Activated T-helper 1 cell treated with anti-CD3 and anti-CD28 coated beads, Interleukin-12 subunit alpha, Interleukin-12 subunit beta, Interleukin-2, Interleukin-4 antibody, amounts not matched to agents 30 ng/mL and 10 ng/mL and 1 ng/mL, durations not matched to agents 14 hours and 24 hours and 36 hours (primary cell): Measurements from ENCODE around the gene TRPM8. TPM values are rescaled to one million over a fixed set of nuclear protein-coding genes. Genes with fewer than 3 reads are reported as not detected.
"Not testable (repeated sequence)": the region's sequence is repeated elsewhere in the genome, so short reads cannot be mapped to it uniquely, and the experiment has no call there.

Source experiments
- DNase-seq: peaks from one replicate; pipeline ENCODE4 v3.0.0; 2021; ENCODE audit warnings: low spot score
- H3K27ac Mint-ChIP-seq: one replicate; pipeline ENCODE4 v1.8.0; 2021; ENCODE audit warnings: mild to moderate bottlenecking, mixed read lengths
- H3K27me3 Mint-ChIP-seq: one replicate; pipeline ENCODE4 v1.8.0; 2022; ENCODE audit warnings: mild to moderate bottlenecking, moderate library complexity, mixed read lengths; ENCODE audit not compliant: insufficient read depth
- H3K36me3 Mint-ChIP-seq: one replicate; pipeline ENCODE4 v1.8.0; 2021; ENCODE audit warnings: low read depth, mixed read lengths
- H3K4me1 Mint-ChIP-seq: one replicate; pipeline ENCODE4 v1.8.0; 2021; ENCODE audit warnings: low read depth, mixed read lengths
- H3K4me3 Mint-ChIP-seq: one replicate; pipeline ENCODE4 v1.8.0; 2021; ENCODE audit warnings: mild to moderate bottlenecking, moderate library complexity, mixed read lengths
- H3K9me3 Mint-ChIP-seq: one replicate; pipeline ENCODE4 v1.8.0; 2021; ENCODE audit warnings: mixed read lengths
- intact Hi-C: fragments of 100-400 bp; cut with micrococcal nuclease; formaldehyde crosslinking; loops from one replicate; pipeline ENCODE4 v1.15.1; 2024
- total RNA-seq: library from RNA; stranded (reverse); gene quantifications from 2 replicates; pipeline ENCODE4 v1.2.3, GENCODE V29; 2022

Gene TRPM8
- total RNA-seq, 1 donor from 2014 or later = not detected

- H3K27me3 Mint-ChIP-seq = peaks cover 6% of the 10 kb centered on the region
- no peaks in the 10 kb centered on the region for H3K9me3 Mint-ChIP-seq
- peaks cover 17% of the 10 kb centered on the region for H3K4me1 Mint-ChIP-seq
- H3K27ac Mint-ChIP-seq = no peak overlapping the region
- no peak for DNase-seq
- no peaks in the 10 kb centered on the region for H3K36me3 Mint-ChIP-seq
- no peak overlapping the region for H3K4me3 Mint-ChIP-seq
- intact Hi-C loops = no loop called here
These were observed 50.0 kb downstream of the TRPM8 start for GRCh38 chr2:233967164-233967563.

- peaks cover 4% of the 10 kb centered on the region for H3K27me3 Mint-ChIP-seq
- H3K4me3 Mint-ChIP-seq = no peak overlapping the region
- H3K36me3 Mint-ChIP-seq = no peaks in the 10 kb centered on the region
- DNase-seq = no peak
- H3K9me3 Mint-ChIP-seq = no peaks in the 10 kb centered on the region
- intact Hi-C loops = no loop called here
- no peak overlapping the region for H3K27ac Mint-ChIP-seq
- peaks cover 17% of the 10 kb centered on the region for H3K4me1 Mint-ChIP-seq
These were observed 51.4 kb downstream of the TRPM8 start for GRCh38 chr2:233968556-233968955.

- H3K4me3 Mint-ChIP-seq, H3K27ac Mint-ChIP-seq, DNase-seq, H3K36me3 Mint-ChIP-seq, H3K9me3 Mint-ChIP-seq, intact Hi-C loops, H3K27me3 Mint-ChIP-seq: not testable (repeated sequence)
- peaks cover 28% of the 10 kb centered on the region for H3K4me1 Mint-ChIP-seq
These were observed 55.3 kb downstream of the TRPM8 start for GRCh38 chr2:233972460-233972859.

GRCh38 chr2:233972941-233973575 lies 55.9 kb downstream of the TRPM8 start:
- peaks cover 28% of the 10 kb centered on the region for H3K4me1 Mint-ChIP-seq
- peaks cover 4% of the 10 kb centered on the region for H3K27me3 Mint-ChIP-seq
- DNase-seq = no peak
- no peak overlapping the region for H3K4me3 Mint-ChIP-seq
- H3K27ac Mint-ChIP-seq = no peak overlapping the region
- intact Hi-C loops = no loop called here
- no peaks in the 10 kb centered on the region for H3K9me3 Mint-ChIP-seq
- H3K36me3 Mint-ChIP-seq = no peaks in the 10 kb centered on the region

GRCh38 chr2:233973786-233974185 lies 56.6 kb downstream of the TRPM8 start:
- Mint-ChIP-seq H3K27me3 (peaks cover 4% of the 10 kb centered on the region), H3K4me3 (no peak overlapping the region), H3K27ac (no peak overlapping the region), H3K4me1 (peaks cover 31% of the 10 kb centered on the region), H3K36me3 (no peaks in the 10 kb centered on the region), H3K9me3 (no peaks in the 10 kb centered on the region)
- DNase-seq = no peak
- intact Hi-C loops = no loop called here

- DNase-seq = no peak
- Mint-ChIP-seq H3K27me3 (peaks cover 4% of the 10 kb centered on the region), H3K4me1 (peaks cover 35% of the 10 kb centered on the region), H3K27ac (no peak overlapping the region), H3K9me3 (no peaks in the 10 kb centered on the region), H3K4me3 (no peak overlapping the region), H3K36me3 (no peaks in the 10 kb centered on the region)
- intact Hi-C loops = loop anchor here (5.0 kb wide), 2 partner anchors 148 to 313 kb away; no protein-coding TSS in a partner anchor
These were observed 57.4 kb downstream of the TRPM8 start for GRCh38 chr2:233974530-233975071.

- no peaks in the 10 kb centered on the region for H3K36me3 Mint-ChIP-seq
- intact Hi-C loops = loop anchor here (1.0 to 5.0 kb wide), 5 partner anchors 146 to 569 kb away; no protein-coding TSS in a partner anchor
- peaks cover 11% of the 10 kb centered on the region for H3K27me3 Mint-ChIP-seq
- peaks cover 36% of the 10 kb centered on the region for H3K4me1 Mint-ChIP-seq
- no peaks in the 10 kb centered on the region for H3K9me3 Mint-ChIP-seq
- no peak for DNase-seq
- no peak overlapping the region for H3K27ac Mint-ChIP-seq
- no peak overlapping the region for H3K4me3 Mint-ChIP-seq
These were observed 58.9 kb downstream of the TRPM8 start for GRCh38 chr2:233976087-233976486.

GRCh38 chr2:233976690-233977294 lies 59.6 kb downstream of the TRPM8 start:
- peaks cover 10% of the 10 kb centered on the region for H3K27me3 Mint-ChIP-seq
- no peaks in the 10 kb centered on the region for H3K9me3 Mint-ChIP-seq
- no peak overlapping the region for H3K27ac Mint-ChIP-seq
- DNase-seq = peak; percentile 12
- intact Hi-C loops = loop anchor here (1.0 to 5.0 kb wide), 5 partner anchors 146 to 569 kb away; no protein-coding TSS in a partner anchor
- H3K4me1 Mint-ChIP-seq = peaks cover 39% of the 10 kb centered on the region
- H3K4me3 Mint-ChIP-seq = no peak overlapping the region
- H3K36me3 Mint-ChIP-seq = no peaks in the 10 kb centered on the region

- intact Hi-C loops = loop anchor here (5.0 kb wide), 2 partner anchors 145 to 310 kb away; no protein-coding TSS in a partner anchor
- no peaks in the 10 kb centered on the region for H3K9me3 Mint-ChIP-seq
- no peaks in the 10 kb centered on the region for H3K36me3 Mint-ChIP-seq
- H3K4me3 Mint-ChIP-seq = no peak overlapping the region
- H3K27ac Mint-ChIP-seq = no peak overlapping the region
- H3K4me1 Mint-ChIP-seq = peaks cover 39% of the 10 kb centered on the region
- no peak for DNase-seq
- H3K27me3 Mint-ChIP-seq = peaks cover 10% of the 10 kb centered on the region
These were observed 60.2 kb downstream of the TRPM8 start for GRCh38 chr2:233977296-233977837.

GRCh38 chr2:233979748-233980147 lies 62.6 kb downstream of the TRPM8 start:
- H3K4me3 Mint-ChIP-seq = no peak overlapping the region
- no peak for DNase-seq
- H3K27me3 Mint-ChIP-seq = peaks cover 10% of the 10 kb centered on the region
- H3K4me1 Mint-ChIP-seq = peaks cover 35% of the 10 kb centered on the region
- intact Hi-C loops = loop anchor here (5.0 kb wide), 2 partner anchors 143 to 308 kb away; no protein-coding TSS in a partner anchor
- no peaks in the 10 kb centered on the region for H3K9me3 Mint-ChIP-seq
- no peaks in the 10 kb centered on the region for H3K36me3 Mint-ChIP-seq
- no peak overlapping the region for H3K27ac Mint-ChIP-seq

- H3K36me3 Mint-ChIP-seq = peaks cover 4% of the 10 kb centered on the region
- intact Hi-C loops = no loop called here
- H3K9me3 Mint-ChIP-seq = no peaks in the 10 kb centered on the region
- peaks cover 15% of the 10 kb centered on the region for H3K27me3 Mint-ChIP-seq
- no peak overlapping the region for H3K27ac Mint-ChIP-seq
- no peak for DNase-seq
- no peak overlapping the region for H3K4me3 Mint-ChIP-seq
- peaks cover 32% of the 10 kb centered on the region for H3K4me1 Mint-ChIP-seq
These were observed 63.9 kb downstream of the TRPM8 start for GRCh38 chr2:233980955-233981561.

GRCh38 chr2:233981574-233982420 lies 64.6 kb downstream of the TRPM8 start:
- Mint-ChIP-seq H3K4me3 (no peak overlapping the region), H3K27me3 (peaks cover 17% of the 10 kb centered on the region), H3K9me3 (no peaks in the 10 kb centered on the region), H3K4me1 (peaks cover 30% of the 10 kb centered on the region), H3K36me3 (peaks cover 4% of the 10 kb centered on the region), H3K27ac (no peak overlapping the region)
- intact Hi-C loops = no loop called here
- DNase-seq = no peak
